B cell (primary cell): Measurements from ENCODE around the gene TRIM15.

Experiments
- EZH2 ChIP-seq: IDR thresholded peaks from 2 replicates; pipeline ENCODE4 v1.6.1; 2012; ENCODE audit warnings: borderline replicate concordance, low read depth, mild to moderate bottlenecking, moderate library complexity, low read length; ENCODE audit not compliant: insufficient read depth, poor library complexity, severe bottlenecking
- TF ChIP-seq, protein P1 (sequence below): fragments of 200-600 bp; IDR thresholded peaks from one replicate; pipeline ENCODE4 v1.8.0; 2022; ENCODE audit warnings: antibody characterized with exemption, mild to moderate bottlenecking

DNA sequence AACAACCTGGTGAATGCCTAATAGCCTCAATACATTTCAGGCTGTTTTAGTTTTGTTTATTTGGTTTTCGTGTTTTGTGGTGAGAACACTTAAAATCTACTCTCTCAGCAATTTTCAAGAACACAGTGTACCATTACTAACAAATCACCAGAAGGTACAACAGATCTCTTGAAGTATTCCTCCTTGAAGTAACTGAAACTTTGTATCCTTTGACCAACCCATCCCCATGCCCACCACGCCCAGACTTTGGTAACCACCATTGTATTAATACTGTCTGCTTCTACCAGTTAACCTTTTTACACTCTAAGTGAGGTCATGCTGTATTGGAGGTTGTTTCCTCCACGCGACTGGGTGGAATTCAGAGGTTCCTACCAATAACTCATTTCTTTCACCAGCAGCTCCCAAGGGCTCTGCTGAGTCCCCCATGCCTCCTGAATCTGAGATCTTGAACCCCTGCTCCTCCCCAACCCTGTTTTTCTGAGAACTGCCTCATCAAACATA is 33.1 kb upstream of the TRIM15 start:
- TF ChIP-seq, protein P1, sequence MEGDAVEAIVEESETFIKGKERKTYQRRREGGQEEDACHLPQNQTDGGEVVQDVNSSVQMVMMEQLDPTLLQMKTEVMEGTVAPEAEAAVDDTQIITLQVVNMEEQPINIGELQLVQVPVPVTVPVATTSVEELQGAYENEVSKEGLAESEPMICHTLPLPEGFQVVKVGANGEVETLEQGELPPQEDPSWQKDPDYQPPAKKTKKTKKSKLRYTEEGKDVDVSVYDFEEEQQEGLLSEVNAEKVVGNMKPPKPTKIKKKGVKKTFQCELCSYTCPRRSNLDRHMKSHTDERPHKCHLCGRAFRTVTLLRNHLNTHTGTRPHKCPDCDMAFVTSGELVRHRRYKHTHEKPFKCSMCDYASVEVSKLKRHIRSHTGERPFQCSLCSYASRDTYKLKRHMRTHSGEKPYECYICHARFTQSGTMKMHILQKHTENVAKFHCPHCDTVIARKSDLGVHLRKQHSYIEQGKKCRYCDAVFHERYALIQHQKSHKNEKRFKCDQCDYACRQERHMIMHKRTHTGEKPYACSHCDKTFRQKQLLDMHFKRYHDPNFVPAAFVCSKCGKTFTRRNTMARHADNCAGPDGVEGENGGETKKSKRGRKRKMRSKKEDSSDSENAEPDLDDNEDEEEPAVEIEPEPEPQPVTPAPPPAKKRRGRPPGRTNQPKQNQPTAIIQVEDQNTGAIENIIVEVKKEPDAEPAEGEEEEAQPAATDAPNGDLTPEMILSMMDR: no peak
- TF ChIP-seq EZH2: no peak
